Liver (tissue), 9 donors: ENCODE measurements around the gene NINJ2. TPM values are rescaled to one million over a fixed set of nuclear protein-coding genes. Genes with fewer than 3 reads are reported as not detected.

Source experiments
- DNase-seq: peaks from one replicate; pipeline ENCODE4 v3.0.0-alpha.2; 2017; ENCODE audit warnings: low spot score
- H3K27ac ChIP-seq, 2 donors: one replicate each; pipeline ENCODE4 v1.7.0; 2013; ENCODE audit warnings: inconsistent platforms in 2 of 2, low read length in 2 of 2, control low read depth in 1 of 2, low read depth in 1 of 2, mild to moderate bottlenecking in 1 of 2
- H3K27me3 ChIP-seq, 4 donors: one replicate each; pipeline versions ENCODE4 v1.6.1 to v1.7.0; 2013; ENCODE audit warnings: low read length in 3 of 4, inconsistent platforms in 1 of 4, mild to moderate bottlenecking in 1 of 4, moderate library complexity in 1 of 4; ENCODE audit not compliant: control insufficient read depth in 4 of 4, insufficient read depth in 4 of 4
- H3K36me3 ChIP-seq, 4 donors: one replicate each; pipeline versions ENCODE4 v1.6.1 to v1.7.0; 2013; ENCODE audit warnings: low read length in 3 of 4, mild to moderate bottlenecking in 3 of 4, low read depth in 1 of 4, moderate library complexity in 1 of 4; ENCODE audit not compliant: control insufficient read depth in 4 of 4, insufficient read depth in 3 of 4
- H3K4me1 ChIP-seq, 4 donors: one replicate each; pipeline versions ENCODE4 v1.6.1 to v1.7.0; 2013; ENCODE audit warnings: low read length in 3 of 4, mild to moderate bottlenecking in 3 of 4, moderate library complexity in 1 of 4; ENCODE audit not compliant: control insufficient read depth in 4 of 4, insufficient read depth in 4 of 4
- H3K4me3 ChIP-seq, 3 donors: one replicate each; pipeline versions ENCODE4 v1.6.1 to v1.7.0; 2013; ENCODE audit warnings: low read length in 3 of 3, control low read depth in 1 of 3, low read depth in 1 of 3, mild to moderate bottlenecking in 1 of 3
- H3K9ac ChIP-seq, 2 donors: one replicate each; pipeline ENCODE4 v1.7.0; 2013; ENCODE audit warnings: low read length in 2 of 2, mild to moderate bottlenecking in 2 of 2, moderate library complexity in 2 of 2, control low read depth in 1 of 2, low read depth in 1 of 2
- H3K9me3 ChIP-seq, 4 donors: one replicate each; pipeline versions ENCODE4 v1.6.1 to v1.7.0; 2013; ENCODE audit warnings: low read length in 3 of 4; ENCODE audit not compliant: control insufficient read depth in 4 of 4
- EGR1 ChIP-seq, 2 donors: IDR thresholded peaks; 2 replicates each; pipeline ENCODE4 v1.6.1; 2016 to 2018; ENCODE audit warnings: antibody characterized with exemption in 2 of 2, low read depth in 2 of 2
- FOXA1 ChIP-seq: IDR thresholded peaks from 2 replicates; pipeline ENCODE4 v1.6.1; 2016; ENCODE audit warnings: antibody characterized with exemption
- FOXA2 ChIP-seq: IDR thresholded peaks from 2 replicates; pipeline ENCODE4 v1.6.1; 2016; ENCODE audit warnings: antibody characterized with exemption
- GABPA ChIP-seq, 2 donors: IDR thresholded peaks in 1 of 2; conservative IDR thresholded peaks in 1 of 2; 2 replicates each; pipeline ENCODE4 v1.6.1; 2016; ENCODE audit warnings: antibody characterized with exemption in 2 of 2, mild to moderate bottlenecking in 1 of 2, moderate library complexity in 1 of 2
- HNF4A ChIP-seq, 2 donors: conservative IDR thresholded peaks; 2 replicates each; pipeline ENCODE4 v1.6.1; 2016; ENCODE audit warnings: antibody characterized with exemption in 2 of 2, mild to moderate bottlenecking in 2 of 2
- HNF4G ChIP-seq: IDR thresholded peaks from 2 replicates; pipeline ENCODE4 v1.6.1; 2016; ENCODE audit warnings: antibody characterized with exemption
- JUND ChIP-seq, 2 donors: IDR thresholded peaks; 2 replicates each; pipeline ENCODE4 v1.6.1; 2016; ENCODE audit warnings: antibody characterized with exemption in 2 of 2
- NR2F2 ChIP-seq: IDR thresholded peaks from 2 replicates; pipeline ENCODE4 v1.6.1; 2016; ENCODE audit warnings: antibody characterized with exemption
- RAD21 ChIP-seq, 2 donors: IDR thresholded peaks; 2 replicates each; pipeline ENCODE4 v1.6.1; 2016; ENCODE audit warnings: antibody characterized with exemption in 2 of 2, mild to moderate bottlenecking in 2 of 2
- RXRA ChIP-seq, 2 donors: IDR thresholded peaks; 2 replicates each; pipeline ENCODE4 v1.6.1; 2017 to 2018; ENCODE audit warnings: antibody characterized with exemption in 2 of 2, mild to moderate bottlenecking in 1 of 2
- SP1 ChIP-seq: IDR thresholded peaks from 2 replicates; pipeline ENCODE4 v1.6.1; 2018; ENCODE audit warnings: antibody characterized with exemption, mild to moderate bottlenecking
- TAF1 ChIP-seq: conservative IDR thresholded peaks from 2 replicates; pipeline ENCODE4 v1.6.1; 2016; ENCODE audit warnings: antibody characterized with exemption, mild to moderate bottlenecking
- YY1 ChIP-seq: IDR thresholded peaks from 2 replicates; pipeline ENCODE4 v1.6.1; 2016; ENCODE audit warnings: antibody characterized with exemption, mild to moderate bottlenecking
- WGBS: extraction: QIAGEN DNeasy Blood & Tissue Kit; methylation state at CpG from one replicate; pipeline ENCODE4 v1.1.7; 2013; 5-methylcytosine and 5-hydroxymethylcytosine counted together
- polyA plus RNA-seq, 2 donors: library from polyadenylated mRNA; stranded (reverse) in 1 of 2; unstranded in 1 of 2; fragments of 200-250 nt in 1 of 2; fragments of >200 nt in 1 of 2; fragmentation: Nextera tagmentation in 1 of 2; extraction: Ambion mirVana in 1 of 2; gene quantifications; one replicate each; pipeline versions ENCODE4 v1.2.1 to v1.2.3, GENCODE V29; 2013 to 2015
- total RNA-seq, 2 donors: library from RNA; depleted of rRNA; stranded (reverse); fragments of >200 nt; gene quantifications; one replicate each; pipeline ENCODE4 v1.2.3, GENCODE V29; 2014
- TF ChIP-seq, protein P1 (sequence below): IDR thresholded peaks from 2 replicates; pipeline ENCODE4 v1.6.1; 2016; ENCODE audit warnings: antibody characterized with exemption
- TF ChIP-seq, protein P2 (sequence below): IDR thresholded peaks from 2 replicates; pipeline ENCODE4 v1.6.1; 2016; ENCODE audit warnings: antibody characterized with exemption
- TF ChIP-seq, protein P3 (sequence below): fragments of 150-350 bp; IDR thresholded peaks from 2 replicates; pipeline ENCODE4 v1.5.1; 2017; ENCODE audit warnings: improper control_type of control experiment, low read depth, low read length; ENCODE audit not compliant: missing input control
- TF ChIP-seq, protein P4 (sequence below): IDR thresholded peaks from 2 replicates; pipeline ENCODE4 v1.6.1; 2016; ENCODE audit warnings: antibody characterized with exemption, mild to moderate bottlenecking
- TF ChIP-seq, protein P5 (sequence below): IDR thresholded peaks from 2 replicates; pipeline ENCODE4 v1.6.1; 2016; ENCODE audit warnings: antibody characterized with exemption
- donor health status: healthy.
- donor health status: healthy.
- donor health status: healthy.
- donor health status: healthy.
- donor health status: healthy.

NINJ2 gene
- total and polyA plus RNA-seq, 4 donors: 6.7 to 16.5 (median 15.4) TPM

DNA sequence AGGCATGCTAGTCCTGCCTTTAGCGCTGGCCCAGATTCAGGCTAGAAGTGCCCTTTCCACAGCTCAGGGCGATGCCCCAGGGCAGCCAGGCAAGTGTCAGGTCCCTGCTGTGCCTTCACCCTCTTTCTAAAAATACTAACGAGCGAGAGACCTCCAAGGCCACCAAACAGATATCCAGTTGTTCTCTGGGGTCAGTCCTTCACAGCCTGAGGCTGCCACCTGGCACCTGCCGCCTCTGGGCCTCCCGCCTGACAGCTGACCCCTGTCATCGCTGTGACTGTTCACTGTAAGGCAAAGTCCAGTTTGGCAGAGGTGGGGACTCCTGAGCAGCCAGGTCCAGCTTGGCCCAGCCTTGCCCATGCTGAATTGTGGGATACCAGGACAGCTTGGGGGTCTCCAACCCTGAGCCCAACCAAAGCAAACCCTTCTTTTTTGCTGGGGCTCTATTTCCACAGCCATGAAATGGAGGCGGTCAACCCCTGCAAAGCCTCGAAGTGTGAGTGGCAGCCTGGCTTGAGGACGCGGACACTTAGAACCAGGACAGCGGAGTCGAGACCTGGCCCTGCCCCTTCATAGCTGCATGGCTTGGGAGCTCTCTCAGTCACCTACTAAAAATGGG, 79.9 kb downstream of the NINJ2 start:
- DNase-seq: no peak

More for the DNA sequence above, 79.9 kb downstream of the NINJ2 start:
- H3K9ac ChIP-seq: no peak overlapping the region
- TF ChIP-seq GABPA (IDR thresholded peaks at IDR 0.05 in 1 of 2, conservative IDR thresholded peaks at IDR 0.05 in 1 of 2) (no peak), RXRA (IDR thresholded peaks at IDR 0.05) (peak; percentile 86 to 94), NR2F2 (peak; percentile 33), JUND (IDR thresholded peaks at IDR 0.05) (peak; percentile 29 to 86), FOXA1 (no peak), SP1 (peak; percentile 94), RAD21 (IDR thresholded peaks at IDR 0.05) (peak; percentile 47 to 58), TAF1 (no peak), HNF4A (conservative IDR thresholded peaks at IDR 0.05) (peak; percentile 95 to 97), HNF4G (peak; percentile 84), FOXA2 (peak; percentile 24), YY1 (peak; percentile 46), EGR1 (IDR thresholded peaks at IDR 0.05; ENCODE audit: low read depth in 2 of 2) (peak in 1 of 2 donors; percentile 48)
- TF ChIP-seq, protein P1, sequence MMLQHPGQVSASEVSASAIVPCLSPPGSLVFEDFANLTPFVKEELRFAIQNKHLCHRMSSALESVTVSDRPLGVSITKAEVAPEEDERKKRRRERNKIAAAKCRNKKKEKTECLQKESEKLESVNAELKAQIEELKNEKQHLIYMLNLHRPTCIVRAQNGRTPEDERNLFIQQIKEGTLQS: peak; percentile 47
- TF ChIP-seq, protein P2, sequence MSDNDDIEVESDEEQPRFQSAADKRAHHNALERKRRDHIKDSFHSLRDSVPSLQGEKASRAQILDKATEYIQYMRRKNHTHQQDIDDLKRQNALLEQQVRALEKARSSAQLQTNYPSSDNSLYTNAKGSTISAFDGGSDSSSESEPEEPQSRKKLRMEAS: peak; percentile 80
- TF ChIP-seq, protein P3, sequence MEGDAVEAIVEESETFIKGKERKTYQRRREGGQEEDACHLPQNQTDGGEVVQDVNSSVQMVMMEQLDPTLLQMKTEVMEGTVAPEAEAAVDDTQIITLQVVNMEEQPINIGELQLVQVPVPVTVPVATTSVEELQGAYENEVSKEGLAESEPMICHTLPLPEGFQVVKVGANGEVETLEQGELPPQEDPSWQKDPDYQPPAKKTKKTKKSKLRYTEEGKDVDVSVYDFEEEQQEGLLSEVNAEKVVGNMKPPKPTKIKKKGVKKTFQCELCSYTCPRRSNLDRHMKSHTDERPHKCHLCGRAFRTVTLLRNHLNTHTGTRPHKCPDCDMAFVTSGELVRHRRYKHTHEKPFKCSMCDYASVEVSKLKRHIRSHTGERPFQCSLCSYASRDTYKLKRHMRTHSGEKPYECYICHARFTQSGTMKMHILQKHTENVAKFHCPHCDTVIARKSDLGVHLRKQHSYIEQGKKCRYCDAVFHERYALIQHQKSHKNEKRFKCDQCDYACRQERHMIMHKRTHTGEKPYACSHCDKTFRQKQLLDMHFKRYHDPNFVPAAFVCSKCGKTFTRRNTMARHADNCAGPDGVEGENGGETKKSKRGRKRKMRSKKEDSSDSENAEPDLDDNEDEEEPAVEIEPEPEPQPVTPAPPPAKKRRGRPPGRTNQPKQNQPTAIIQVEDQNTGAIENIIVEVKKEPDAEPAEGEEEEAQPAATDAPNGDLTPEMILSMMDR: no peak
- TF ChIP-seq, protein P4, sequence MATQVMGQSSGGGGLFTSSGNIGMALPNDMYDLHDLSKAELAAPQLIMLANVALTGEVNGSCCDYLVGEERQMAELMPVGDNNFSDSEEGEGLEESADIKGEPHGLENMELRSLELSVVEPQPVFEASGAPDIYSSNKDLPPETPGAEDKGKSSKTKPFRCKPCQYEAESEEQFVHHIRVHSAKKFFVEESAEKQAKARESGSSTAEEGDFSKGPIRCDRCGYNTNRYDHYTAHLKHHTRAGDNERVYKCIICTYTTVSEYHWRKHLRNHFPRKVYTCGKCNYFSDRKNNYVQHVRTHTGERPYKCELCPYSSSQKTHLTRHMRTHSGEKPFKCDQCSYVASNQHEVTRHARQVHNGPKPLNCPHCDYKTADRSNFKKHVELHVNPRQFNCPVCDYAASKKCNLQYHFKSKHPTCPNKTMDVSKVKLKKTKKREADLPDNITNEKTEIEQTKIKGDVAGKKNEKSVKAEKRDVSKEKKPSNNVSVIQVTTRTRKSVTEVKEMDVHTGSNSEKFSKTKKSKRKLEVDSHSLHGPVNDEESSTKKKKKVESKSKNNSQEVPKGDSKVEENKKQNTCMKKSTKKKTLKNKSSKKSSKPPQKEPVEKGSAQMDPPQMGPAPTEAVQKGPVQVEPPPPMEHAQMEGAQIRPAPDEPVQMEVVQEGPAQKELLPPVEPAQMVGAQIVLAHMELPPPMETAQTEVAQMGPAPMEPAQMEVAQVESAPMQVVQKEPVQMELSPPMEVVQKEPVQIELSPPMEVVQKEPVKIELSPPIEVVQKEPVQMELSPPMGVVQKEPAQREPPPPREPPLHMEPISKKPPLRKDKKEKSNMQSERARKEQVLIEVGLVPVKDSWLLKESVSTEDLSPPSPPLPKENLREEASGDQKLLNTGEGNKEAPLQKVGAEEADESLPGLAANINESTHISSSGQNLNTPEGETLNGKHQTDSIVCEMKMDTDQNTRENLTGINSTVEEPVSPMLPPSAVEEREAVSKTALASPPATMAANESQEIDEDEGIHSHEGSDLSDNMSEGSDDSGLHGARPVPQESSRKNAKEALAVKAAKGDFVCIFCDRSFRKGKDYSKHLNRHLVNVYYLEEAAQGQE: no peak
- TF ChIP-seq, protein P5, sequence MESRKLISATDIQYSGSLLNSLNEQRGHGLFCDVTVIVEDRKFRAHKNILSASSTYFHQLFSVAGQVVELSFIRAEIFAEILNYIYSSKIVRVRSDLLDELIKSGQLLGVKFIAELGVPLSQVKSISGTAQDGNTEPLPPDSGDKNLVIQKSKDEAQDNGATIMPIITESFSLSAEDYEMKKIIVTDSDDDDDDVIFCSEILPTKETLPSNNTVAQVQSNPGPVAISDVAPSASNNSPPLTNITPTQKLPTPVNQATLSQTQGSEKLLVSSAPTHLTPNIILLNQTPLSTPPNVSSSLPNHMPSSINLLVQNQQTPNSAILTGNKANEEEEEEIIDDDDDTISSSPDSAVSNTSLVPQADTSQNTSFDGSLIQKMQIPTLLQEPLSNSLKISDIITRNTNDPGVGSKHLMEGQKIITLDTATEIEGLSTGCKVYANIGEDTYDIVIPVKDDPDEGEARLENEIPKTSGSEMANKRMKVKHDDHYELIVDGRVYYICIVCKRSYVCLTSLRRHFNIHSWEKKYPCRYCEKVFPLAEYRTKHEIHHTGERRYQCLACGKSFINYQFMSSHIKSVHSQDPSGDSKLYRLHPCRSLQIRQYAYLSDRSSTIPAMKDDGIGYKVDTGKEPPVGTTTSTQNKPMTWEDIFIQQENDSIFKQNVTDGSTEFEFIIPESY: no peak
- H3K4me1 ChIP-seq: peaks cover 14 to 50% (median 37%) of the 10 kb centered on the region in 4 donors
- no peaks in the 10 kb centered on the region for H3K27me3 ChIP-seq
- H3K4me3 ChIP-seq: no peak overlapping the region
- H3K9me3 ChIP-seq: no peaks in the 10 kb centered on the region
- 41% methylated on average over 13 of the region's 13 CpGs for WGBS
- no peaks in the 10 kb centered on the region for H3K36me3 ChIP-seq
- H3K27ac ChIP-seq: peak overlapping the region; percentile 69 to 83
